ENCODE data around the gene KIF18A.

KIF18A gene

GRCh38 chr11:28038775-28039174, 69.2 kb downstream of the KIF18A start:
- no peak for DNase-seq

DNA sequence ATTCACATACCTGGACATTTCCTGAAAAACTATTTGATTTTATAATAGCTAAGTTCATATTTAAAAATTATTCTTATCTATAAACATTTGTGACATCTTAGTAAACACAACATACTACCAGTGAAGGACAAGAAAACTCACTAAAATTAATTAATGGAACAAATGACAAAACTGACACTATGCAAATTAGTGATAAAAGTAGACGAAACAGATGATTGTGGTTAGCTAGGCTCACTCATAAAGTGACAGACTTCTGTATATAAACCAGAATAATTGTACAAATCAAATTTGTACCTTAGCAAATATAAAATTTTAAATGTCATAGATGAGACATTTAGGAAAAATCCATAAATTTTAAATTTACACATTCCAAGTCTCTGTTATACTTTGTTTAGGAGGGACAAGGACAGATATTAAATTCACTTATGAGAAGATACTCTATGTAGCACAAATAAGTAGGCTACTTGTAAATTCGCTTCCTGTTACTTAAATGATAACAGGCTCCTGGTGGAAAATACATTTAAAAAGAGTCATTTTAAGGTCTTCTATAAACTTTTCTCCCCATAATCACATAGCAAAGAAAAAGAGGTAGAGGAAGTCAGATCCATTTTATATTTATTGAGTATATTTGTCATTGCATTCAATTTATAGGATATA, 81.2 kb downstream of the KIF18A start:
- DNase-seq = no peak

GRCh38 chr11:28017816-28018215, 90.1 kb downstream of the KIF18A start:
- DNase-seq = no peak

- DNase-seq = no peak
Measured at GRCh38 chr11:28011813-28012212, 96.1 kb downstream of the KIF18A start.

DNA sequence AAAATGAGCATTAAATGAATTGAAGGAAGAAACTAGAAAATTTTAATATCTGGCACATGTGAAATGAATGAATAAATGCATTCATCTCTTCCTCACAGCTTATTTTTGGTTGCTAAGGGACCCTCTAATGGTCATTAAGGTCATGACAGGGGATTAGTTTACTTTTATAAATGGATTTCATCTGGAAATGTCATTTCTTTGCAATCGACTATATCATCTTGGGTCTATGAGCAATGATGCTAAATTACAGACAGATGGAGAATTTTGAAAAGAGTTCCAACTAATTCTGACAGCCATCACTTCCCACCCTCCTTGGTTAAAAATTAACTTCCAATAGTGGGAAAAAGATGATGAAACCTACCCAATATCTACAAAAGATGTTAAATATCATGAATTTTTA, 98.0 kb downstream of the KIF18A start:
- DNase-seq = no peak

DNA sequence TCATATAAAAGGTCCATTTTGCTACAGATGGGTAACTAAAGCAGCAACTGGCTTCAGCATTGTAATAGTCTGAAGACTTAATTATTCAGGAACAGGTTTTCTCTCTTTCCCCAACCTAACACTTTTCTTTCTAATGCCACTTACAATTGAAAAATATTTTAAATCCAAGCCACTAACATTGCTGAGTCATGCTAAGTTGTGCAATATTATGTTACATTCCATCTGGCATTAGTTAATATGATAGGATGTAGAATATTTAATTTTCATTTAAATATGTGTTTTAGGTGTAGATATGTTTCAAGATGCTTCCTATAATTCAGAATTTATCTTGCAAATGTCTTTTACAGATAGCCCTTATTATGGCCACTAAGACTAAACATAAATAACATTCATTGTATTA, 98.6 kb downstream of the KIF18A start:
- no peak for DNase-seq

GRCh38 chr11:28003615-28004014, 104.3 kb downstream of the KIF18A start:
- no peak for DNase-seq

GRCh38 chr11:27998552-27998951, 109.4 kb downstream of the KIF18A start:
- DNase-seq = no peak

GRCh38 chr11:27997344-27997743, 110.6 kb downstream of the KIF18A start:
- no peak for DNase-seq

- no peak for DNase-seq
Measured at GRCh38 chr11:27996066-27996465, 111.9 kb downstream of the KIF18A start.

- DNase-seq = no peak
Measured at GRCh38 chr11:27995083-27995482, 112.9 kb downstream of the KIF18A start.

GRCh38 chr11:27991736-27992135, 116.2 kb downstream of the KIF18A start:
- no peak for DNase-seq

DNA sequence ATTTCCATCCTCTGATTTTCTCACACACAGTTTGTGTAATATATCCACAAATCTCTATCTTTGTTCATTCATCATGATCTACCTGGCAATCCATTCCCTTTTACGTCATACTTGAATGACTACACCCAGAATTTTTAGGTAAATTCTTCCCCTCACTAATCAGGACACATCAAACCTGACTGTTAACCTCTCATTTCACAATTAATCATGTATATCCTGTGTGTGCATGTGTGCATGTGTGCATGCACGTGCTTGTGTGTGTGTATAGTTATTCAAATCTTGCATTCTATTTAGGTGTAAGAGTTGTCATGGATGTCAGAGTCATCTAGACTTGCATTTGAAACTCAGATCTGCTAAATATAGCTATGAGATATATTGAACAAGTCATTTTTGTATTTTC, 130.4 kb downstream of the KIF18A start:
- DNase-seq = no peak

DNA sequence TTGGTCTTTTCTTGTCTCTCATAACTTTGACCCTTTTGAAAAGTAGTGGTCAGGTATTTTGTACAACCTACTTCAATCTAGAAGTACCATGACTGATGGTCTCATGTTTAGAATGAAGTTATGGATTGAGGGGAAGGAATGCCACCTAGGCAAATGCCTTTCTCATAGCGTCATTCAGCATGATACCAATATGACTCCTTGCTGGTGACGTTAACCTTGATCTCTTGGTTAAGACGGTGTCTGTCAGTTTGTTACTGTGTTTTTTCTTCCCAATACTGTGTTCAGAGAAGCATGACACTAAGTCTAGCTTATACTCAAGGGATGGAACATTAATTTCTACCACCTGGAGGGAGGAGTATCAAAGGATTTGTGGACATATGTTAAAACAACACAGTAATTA, 130.9 kb downstream of the KIF18A start:
- DNase-seq = no peak

GRCh38 chr11:27976262-27976661, 131.7 kb downstream of the KIF18A start:
- DNase-seq = no peak

DNA sequence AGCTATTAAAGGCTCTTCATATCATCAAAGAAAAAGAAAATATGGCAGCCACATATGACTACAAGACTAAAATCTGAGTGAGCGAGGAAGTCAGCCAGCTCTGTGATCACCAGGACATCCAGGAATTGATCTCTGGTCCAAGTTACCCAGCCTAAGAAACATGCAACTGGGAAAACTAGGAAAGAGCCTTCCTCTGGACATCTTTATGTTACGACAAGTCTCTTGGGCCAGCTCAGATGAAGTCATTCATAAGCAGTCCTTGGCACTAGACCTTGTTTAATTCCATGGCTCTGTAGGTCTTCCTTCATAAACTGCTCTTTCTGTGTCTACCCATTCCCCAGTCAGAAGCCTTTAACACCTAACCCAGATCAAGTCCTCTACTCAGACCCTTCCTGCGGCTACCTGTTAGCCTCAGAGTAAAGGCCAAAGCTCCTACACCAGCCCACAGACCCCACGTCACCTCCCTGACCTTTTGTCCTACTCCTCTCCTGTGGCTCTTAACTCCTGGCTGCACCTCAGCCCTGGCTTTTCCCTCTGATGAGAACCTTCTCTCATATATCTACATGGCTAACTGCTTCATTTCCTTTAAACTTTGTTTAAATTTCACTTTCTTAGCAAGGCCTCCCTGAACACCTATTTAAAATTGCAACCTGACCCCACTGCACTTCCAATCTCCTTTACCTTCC, 134.0 kb downstream of the KIF18A start:
- DNase-seq = no peak

- no peak for DNase-seq
Measured at GRCh38 chr11:27972522-27973170, 135.3 kb downstream of the KIF18A start.

- DNase-seq = no peak
Measured at GRCh38 chr11:27971171-27971570, 136.8 kb downstream of the KIF18A start.
